A204.1 (cell line): ENCODE results near the gene SERINC2.

Experiments
- FAIRE-seq: peaks from 2 replicates; lab custom pipeline; 2012; peaks lifted over from hg19 to GRCh38; lab: Jason Lieb, UNC

Gene SERINC2

GRCh38 chr1:31412732-31413404 lies at the start of gene SERINC2:
TSS of gene SERINC2 (plus strand) at chr1:31413213. CDS start at chr1:31413266, 53 bp downstream.
- FAIRE-seq = no peak

- no peak for FAIRE-seq
Measured at GRCh38 chr1:31364561-31365250, 48.3 kb upstream of the SERINC2 start.

- no peak for FAIRE-seq
Measured at GRCh38 chr1:31366796-31367195, 46.2 kb upstream of the SERINC2 start.

GRCh38 chr1:31368611-31369107 lies 44.4 kb upstream of the SERINC2 start:
- no peak for FAIRE-seq

- FAIRE-seq = no peak
Measured at GRCh38 chr1:31370021-31370420, 43.0 kb upstream of the SERINC2 start.

GRCh38 chr1:31370565-31370964 lies 42.4 kb upstream of the SERINC2 start:
- FAIRE-seq = no peak

- FAIRE-seq = no peak
Measured at GRCh38 chr1:31371121-31371959, 41.7 kb upstream of the SERINC2 start.

- FAIRE-seq = no peak
Measured at GRCh38 chr1:31372051-31372450, 41.0 kb upstream of the SERINC2 start.

- no peak for FAIRE-seq
Measured at GRCh38 chr1:31372751-31373055, 40.3 kb upstream of the SERINC2 start.

- no peak for FAIRE-seq
Measured at GRCh38 chr1:31373056-31373896, 39.7 kb upstream of the SERINC2 start, which contains the start of gene FABP3. TSS of gene FABP3 (minus strand) at chr1:31373076. CDS start at chr1:31373014, 62 bp downstream.

GRCh38 chr1:31373897-31374486 lies 39.0 kb upstream of the SERINC2 start:
- no peak for FAIRE-seq

- no peak for FAIRE-seq
Measured at GRCh38 chr1:31374511-31375196, 38.4 kb upstream of the SERINC2 start.

GRCh38 chr1:31376375-31377134 lies 36.5 kb upstream of the SERINC2 start:
- FAIRE-seq = no peak

- no peak for FAIRE-seq
Measured at GRCh38 chr1:31377364-31377863, 35.6 kb upstream of the SERINC2 start.

- no peak for FAIRE-seq
Measured at GRCh38 chr1:31378001-31378400, 35.0 kb upstream of the SERINC2 start.

- FAIRE-seq = no peak
Measured at GRCh38 chr1:31380181-31380580, 32.8 kb upstream of the SERINC2 start.

GRCh38 chr1:31381394-31382294 lies 31.4 kb upstream of the SERINC2 start:
- FAIRE-seq = no peak

- FAIRE-seq = no peak
Measured at GRCh38 chr1:31382379-31382989, 30.5 kb upstream of the SERINC2 start.
